HG03135 (cell line): ENCODE results near the gene HTR3A.
"Not testable (repeated sequence)": the region's sequence is repeated elsewhere in the genome, so short reads cannot be mapped to it uniquely, and the experiment has no call there.

ENCODE experiments used
- ATAC-seq: cut with Tn5 transposase; IDR thresholded peaks from one replicate; pipeline ENCODE4 v1.9.1; 2021; ENCODE audit warnings: mild to moderate bottlenecking, moderate library complexity; ENCODE audit not compliant: unreplicated experiment

HTR3A gene

DNA sequence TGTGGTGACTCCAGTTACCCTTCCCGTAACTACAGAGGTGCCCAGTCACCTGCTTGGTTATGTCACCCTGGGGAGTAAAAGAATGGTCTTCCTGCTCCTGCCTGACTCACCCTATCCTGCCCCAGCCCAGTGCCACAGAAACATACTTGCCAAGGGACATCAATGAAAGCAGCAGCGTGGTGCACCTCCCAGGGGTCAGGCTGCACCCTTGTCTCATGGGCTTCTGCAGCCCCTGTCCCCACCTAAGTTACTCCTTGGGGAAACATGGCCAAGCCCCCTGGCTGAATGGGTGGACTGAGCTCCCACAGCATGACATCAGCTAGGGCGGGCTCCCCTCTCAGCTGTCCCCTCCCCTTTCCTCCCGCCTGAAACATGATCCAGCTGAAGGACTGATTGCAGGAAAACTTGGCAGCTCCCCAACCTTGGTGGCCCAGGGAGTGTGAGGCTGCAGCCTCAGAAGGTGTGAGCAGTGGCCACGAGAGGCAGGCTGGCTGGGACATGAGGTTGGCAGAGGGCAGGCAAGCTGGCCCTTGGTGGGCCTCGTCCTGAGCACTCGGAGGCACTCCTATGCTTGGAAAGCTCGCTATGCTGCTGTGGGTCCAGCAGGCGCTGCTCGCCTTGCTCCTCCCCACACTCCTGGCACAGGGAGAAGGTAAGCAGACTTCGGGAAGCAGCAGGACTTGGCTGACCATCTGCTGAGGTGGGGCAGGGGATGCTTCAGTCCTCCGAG lies at the start of gene HTR3A:
TSS of gene HTR3A (plus strand) at position 368 of the 730 bp plus-strand sequence. CDS start at position 586, 218 bp downstream.
- ATAC-seq, result no peak

GRCh38 chr11:113926273-113927197 lies 48.4 kb upstream of the HTR3A start:
- ATAC-seq, result no peak

DNA sequence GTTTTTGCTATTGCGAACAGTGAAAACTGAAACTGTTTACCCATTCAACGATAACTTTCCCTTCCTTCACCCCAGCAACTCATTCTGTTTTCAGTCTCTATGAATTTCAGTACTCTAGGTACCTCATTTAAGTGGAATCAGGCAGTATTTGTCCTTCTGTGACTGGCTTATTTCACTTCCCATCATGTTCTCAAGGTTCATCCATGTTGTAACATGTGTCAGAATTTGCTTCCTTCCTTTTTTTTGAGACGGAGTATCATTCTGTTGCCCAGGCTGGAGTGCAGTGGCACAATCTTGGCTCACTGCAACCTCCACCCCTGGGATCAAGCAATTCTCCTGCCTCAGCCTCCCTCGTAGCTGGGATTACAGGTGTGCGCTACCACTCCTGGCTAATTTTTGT lies 46.6 kb upstream of the HTR3A start:
- no peak for ATAC-seq

DNA sequence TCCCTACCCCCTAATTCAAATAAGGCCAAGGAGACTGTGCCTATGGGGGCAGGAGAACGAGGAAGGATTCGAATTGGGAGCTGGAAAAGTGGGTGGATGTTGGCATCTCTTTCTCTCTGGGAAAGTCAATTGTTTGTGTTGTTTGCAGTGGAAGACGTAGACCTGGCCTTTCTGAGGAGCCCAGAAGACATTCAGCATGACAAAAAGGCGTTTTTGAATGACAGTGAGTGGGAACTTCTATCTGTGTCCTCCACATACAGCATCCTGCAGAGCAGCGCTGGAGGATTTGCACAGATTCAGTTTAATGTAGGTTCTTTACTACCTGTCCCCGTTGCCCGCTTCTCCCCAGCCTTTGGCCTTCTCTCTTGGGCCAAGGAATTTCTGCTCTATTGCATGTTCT lies 42.1 kb upstream of the HTR3A start:
- ATAC-seq, result no peak

- not testable (repeated sequence) for ATAC-seq
Observed at GRCh38 chr11:113934193-113934592, 40.7 kb upstream of the HTR3A start.

DNA sequence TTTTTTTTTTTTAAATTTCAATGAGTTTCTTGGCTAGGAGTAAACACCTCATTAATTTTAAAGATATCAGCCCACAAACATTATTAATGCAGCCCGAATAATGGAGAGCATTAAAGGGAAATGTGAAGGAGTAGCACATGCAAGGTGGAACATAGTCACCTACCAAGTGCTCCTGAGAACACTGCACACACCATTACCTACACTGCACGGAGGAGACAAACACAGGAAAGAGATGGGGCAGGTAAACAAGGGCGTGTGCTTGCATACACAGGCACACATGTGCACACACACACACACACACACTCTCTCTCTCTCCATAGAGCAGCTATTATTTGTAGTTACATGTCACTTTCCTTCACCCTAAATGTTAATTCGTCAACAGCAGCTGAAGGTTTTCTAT lies 40.1 kb upstream of the HTR3A start:
- ATAC-seq, result no peak

GRCh38 chr11:113935858-113936257 lies 39.0 kb upstream of the HTR3A start:
- no peak for ATAC-seq

GRCh38 chr11:113937918-113938317 lies 37.0 kb upstream of the HTR3A start:
- no peak for ATAC-seq

GRCh38 chr11:113942256-113942655 lies 32.7 kb upstream of the HTR3A start:
- no peak for ATAC-seq

- not testable (repeated sequence) for ATAC-seq
Observed at GRCh38 chr11:113946162-113946561, 28.7 kb upstream of the HTR3A start.

DNA sequence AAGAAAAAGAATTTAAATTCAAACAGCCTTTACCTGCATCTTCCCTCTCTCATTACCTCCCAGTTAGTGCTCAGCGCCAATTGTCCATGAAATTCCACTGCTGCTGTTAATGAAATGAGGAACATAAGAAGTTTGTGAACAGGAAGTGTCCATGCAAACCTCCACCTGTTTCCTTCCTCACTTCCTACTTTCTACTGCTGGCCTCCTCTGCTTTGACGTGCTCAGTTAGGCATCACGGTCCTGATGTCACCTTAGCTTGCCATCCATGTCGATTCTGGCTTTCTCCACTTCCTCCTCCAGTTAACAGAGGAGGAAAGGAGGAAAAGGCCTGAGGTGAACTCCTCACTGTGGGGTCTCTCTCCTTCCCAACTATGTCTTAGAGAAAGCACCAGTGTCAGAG lies 26.9 kb upstream of the HTR3A start:
- no peak for ATAC-seq

DNA sequence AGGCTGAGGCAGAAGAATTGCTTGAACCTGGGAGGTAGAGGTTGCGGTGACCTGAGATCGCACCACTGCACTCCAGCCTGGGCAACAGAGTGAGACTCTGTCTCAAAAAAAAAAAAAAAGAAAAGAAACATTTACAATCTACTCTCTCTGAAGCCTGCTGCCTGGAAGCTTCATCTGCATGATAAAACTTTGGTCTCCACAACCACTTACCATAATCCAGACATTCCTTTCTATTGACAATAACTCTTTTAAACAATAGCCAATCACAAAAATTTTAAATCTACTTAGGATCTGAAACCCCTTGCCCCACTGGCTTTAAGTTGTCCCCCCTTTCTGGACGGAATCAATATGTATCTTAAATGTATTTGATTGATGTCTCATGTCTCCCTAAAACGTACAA lies 25.0 kb upstream of the HTR3A start:
- ATAC-seq, result no peak

DNA sequence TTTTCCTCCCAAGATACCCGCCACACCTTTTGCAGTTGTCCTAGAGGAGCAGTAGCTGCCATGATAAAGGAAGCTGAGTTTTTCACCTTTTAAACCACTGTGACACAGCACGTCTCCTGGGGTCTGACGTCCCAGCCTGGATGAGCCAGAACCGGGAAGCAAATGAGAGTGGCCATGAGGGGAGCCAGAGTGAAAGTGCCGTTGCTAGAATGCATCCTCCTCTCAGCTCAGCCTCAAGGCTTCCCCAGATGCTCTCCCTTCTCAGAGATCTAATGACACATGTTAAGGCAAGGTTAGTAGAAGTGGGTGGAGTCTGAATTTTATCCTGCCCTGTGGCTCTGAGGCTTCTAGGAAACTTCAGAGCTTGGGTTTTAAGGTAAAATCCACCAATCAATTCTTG lies 23.4 kb upstream of the HTR3A start:
- no peak for ATAC-seq

- no peak for ATAC-seq
Observed at GRCh38 chr11:113952070-113952469, 22.8 kb upstream of the HTR3A start.

GRCh38 chr11:113952588-113952987 lies 22.3 kb upstream of the HTR3A start:
- ATAC-seq, result no peak

DNA sequence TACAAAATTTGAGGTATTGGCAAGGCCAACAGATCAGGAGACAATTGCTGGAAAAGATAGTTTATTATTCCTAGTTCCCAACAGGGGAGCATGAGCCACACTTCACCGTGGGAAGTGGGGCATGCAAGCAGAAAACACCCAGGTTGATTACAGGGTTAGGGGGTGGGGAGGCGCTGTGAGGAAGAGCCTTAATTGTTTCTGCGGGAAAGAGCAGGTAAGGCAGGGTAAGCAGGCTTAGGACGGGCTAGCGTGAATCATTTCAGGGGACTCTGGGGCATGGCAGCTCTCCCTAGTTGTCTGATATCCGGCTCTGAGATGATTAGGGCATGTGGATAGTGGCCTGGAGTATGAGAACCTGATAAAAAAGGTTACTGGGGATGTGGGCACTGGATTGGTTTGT lies 20.7 kb upstream of the HTR3A start:
- ATAC-seq, result no peak

DNA sequence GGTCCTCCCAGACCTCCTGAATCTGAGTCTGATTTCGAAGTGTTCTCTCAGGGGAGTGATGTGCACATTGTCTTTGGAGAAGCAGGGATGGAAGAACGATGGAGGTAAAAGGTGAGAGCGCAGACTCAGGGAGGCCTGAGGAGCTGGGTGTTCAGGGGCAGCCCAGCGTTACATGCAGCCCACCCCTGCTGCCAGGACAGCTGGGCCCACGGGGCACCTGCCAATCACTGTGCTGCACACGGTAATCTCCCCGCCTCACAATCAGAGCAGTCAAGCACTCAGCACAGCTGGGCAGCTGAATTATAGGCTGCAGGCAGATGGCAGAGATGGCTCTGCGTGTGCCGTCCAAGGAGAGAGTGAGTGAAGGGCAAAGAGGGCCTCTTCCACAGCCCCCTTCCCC lies 17.9 kb upstream of the HTR3A start:
- no peak for ATAC-seq

GRCh38 chr11:113960702-113961330 lies 14.1 kb upstream of the HTR3A start:
- ATAC-seq, result no peak

DNA sequence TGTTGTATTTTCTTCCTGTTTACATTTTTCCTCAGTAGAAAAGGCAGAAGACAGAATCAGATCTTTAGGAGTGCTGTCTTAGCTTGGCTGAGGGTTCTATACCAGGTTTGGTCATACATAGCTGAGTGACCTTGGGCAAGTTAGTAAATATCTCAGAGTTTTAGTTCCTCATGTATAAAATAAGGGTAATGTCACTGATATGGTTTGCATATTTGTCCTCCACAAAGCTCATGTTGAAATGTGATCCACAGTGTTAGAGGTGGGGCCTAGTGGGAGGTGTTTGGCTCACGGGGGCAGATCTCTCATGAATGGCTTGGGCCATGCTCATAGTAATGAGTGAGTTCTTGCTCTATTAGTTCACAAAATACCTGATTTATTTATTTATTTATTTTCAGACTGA lies 7.5 kb upstream of the HTR3A start:
- ATAC-seq, result no peak

- ATAC-seq, result no peak
Observed at GRCh38 chr11:113971506-113972195, 3.3 kb upstream of the HTR3A start.

DNA sequence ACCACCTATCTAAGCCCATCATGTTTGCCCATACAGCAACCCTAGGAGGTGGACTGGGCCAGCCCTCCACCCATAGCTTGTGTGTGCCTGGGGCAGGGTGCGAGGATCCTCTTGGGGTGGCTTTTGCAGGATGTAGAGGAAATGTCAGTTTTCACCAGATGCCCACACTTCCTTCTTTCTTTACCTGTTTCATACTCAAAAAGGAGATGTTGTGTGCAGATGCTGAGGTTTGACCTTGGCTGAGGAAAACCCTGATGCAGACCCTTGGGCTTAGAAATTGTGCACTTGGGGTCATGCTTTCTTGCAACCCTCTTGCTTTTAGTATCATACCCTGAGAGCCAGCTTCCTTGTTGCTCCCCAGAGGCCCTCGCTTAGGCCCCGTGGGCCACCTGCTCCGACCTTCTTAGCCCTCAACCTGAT lies 2.2 kb downstream of the HTR3A start:
- ATAC-seq, result no peak
